Measurements from ENCODE around the gene ITGAV.
A peak's percentile ranks its signal among the peaks of the same experiment; 100 is the strongest.

The ITGAV gene

DNA sequence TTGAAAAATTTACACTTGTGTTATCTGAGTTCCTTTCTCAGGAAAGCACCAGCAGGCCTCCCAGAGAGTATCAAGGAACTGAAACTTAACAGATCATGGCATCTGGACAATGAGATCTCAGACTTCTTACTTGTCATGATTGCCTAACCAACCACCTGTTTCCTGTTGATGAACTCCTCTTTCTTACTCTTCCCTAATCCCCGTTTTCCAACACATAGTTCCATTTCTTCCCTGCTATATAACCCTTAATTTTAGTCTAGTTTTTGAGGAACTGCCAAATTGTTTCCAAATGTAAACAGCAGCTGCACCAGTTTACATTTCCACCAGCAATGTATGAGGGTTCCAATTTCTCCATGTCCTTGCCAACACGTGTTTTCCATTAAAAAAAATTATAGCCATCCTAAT, 98.0 kb downstream of the ITGAV start:
- peak; percentile 93 for DNase-seq

DNA sequence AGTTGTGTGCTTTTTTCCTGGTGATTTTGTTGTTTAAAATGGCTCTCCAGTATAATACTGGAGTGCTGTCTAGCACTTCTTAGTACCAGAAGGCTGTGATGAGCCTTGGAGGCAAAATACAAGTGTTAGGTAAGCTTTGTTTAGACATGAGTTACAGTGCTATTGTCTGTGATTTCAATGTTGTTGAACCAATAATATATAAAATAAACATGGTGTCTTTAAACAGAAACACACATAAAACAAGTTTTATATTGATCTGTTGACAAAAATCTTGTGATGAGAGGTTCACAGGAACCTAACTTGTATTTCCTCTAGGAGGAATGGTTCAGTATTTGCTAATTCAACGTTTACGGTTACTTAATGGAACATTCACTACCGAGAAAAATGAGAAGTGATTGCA, 99.0 kb downstream of the ITGAV start:
- DNase-seq = no peak

DNA sequence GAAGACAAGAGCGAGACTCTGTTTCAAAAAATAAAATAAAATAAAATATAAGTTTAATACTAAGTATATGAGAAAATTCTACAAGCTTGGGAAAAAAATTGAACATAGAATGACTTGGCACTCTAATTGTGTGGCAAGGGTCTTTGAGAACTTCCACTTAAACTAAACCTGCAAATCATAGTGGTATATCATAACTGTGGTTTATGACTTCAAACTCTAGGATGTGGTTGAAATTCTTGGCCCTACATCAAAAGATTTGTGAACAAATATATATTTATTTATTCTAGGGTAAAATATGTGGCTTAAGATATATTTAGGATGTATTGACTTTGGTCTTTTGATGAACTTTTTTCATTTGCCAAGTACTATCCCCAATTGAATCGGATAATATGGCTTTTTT, 100.9 kb downstream of the ITGAV start:
- DNase-seq = no peak

DNA sequence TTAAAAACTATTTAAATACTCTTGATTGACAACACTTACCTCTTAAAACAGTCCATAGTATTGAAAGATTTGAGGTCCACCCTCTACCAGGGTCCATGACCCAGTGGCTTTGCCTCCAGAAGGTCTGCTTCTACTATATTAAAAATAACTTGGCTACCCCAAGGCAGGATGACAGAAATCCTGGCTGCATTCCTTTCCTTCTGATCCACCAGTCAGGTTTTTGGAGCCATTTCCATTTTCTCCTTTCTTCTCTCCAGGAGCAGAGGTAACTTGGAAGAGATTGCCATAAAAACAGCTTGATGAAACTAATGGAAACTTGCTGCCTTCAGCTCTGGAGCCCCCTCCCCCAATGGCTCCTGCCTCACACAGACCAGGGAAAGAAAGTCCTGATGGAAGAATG, 101.4 kb downstream of the ITGAV start:
- DNase-seq = no peak

DNA sequence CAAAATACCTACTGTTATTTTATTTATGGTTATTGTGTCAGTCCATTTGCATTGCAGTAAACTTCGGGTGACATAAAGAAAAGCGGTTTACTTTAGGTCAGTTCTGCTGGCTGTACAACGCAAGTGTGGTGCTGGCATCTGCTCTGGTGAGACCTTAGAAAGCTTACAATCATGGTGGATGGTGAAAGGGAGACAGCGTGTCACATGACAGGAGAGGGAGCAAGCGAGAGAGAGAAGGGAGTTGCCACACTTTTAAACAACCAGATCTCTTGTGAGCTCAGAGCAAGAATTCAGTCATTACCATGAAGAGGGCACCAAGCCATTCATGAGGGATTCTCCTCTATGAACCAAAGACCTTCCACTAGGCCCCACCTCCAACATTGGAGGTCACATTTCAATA, 102.0 kb downstream of the ITGAV start:
- no peak for DNase-seq

DNA sequence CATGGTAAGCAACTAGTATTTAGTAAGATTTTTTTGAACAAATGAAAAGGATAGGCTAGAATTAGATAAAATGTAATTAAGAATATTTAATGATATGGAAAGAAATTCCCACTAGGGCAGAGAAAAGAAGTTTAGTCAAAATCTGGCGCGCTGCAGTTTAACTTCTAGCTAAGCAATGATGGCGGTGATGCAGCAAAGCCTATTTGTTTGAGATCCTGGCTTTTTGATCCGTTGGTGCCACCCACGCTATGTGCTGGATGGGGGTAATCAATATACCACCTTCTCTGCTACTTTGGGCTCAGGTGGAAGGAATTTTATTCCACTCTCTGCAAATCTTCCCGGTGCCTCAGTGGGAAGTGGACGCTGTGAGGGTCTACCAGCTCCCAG, 103.6 kb downstream of the ITGAV start:
- no peak for DNase-seq

DNA sequence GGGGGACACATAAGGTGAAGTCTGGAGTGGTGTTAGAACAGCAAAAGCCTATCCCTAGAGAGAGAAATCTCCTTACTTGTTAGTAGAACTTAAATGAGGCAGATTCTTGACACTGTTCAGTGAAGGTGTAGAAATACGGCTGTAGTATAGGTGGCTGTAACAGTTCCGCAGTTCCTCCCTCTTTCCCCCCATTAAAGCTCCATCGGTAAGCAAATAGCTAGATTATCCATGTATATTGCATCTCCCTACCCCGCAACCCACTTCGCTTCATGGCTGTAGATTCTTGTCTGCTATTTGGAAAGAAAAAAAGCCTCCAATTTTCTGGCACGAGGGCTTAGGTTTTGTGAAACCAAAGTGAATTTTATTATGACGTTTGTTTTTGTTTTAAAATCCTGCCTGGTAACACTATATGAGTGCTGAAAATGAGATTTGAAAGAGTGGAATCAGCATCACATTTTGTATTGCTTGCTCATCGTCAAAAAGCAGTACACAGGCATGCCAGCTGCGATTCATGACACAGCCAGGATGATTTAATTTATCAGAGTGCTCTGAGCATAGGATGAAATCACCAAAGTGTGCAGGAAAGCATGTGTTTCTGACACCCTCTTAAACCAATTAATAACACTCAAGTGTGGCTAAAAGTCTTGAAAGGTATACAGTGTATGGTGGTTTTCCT, 105.4 kb downstream of the ITGAV start:
- no peak for DNase-seq

DNA sequence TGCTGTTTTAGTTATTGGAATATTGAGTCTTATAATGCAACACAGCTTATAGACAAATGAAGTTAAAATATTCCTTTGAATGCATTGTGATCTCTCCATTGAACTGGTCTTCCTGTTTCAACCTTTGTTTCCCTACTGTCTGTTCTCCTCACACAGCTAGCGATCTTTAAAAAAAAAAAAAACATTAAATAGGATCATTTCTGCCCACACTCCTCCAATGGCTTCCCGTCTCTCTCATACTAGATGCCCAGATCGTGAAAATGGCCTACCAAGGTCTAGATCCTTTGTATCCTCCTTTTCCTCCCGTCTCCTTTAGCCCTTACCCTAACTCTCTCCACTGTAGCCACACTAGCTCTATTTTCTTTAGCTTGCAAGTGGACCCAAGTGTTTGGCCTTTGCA, 106.4 kb downstream of the ITGAV start:
- no peak for DNase-seq

DNA sequence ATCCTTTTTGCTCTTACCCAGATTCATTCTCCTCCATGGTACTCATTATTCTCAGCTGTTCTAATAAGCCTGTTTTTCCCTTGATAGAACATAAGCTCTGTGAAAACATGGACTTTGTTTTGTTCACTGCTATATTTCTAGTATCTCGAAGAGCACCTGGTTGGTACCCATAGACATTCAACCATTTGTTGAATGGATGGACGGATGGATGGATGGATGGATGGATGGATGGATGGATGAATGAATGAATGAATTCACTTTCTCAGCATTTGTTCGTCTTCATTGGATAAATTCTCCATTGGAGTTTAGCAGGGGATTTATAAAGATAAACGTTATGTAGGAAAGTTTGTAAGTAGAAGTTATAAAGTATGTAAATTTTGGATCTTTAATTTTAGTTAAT, 106.9 kb downstream of the ITGAV start:
- DNase-seq = no peak

DNA sequence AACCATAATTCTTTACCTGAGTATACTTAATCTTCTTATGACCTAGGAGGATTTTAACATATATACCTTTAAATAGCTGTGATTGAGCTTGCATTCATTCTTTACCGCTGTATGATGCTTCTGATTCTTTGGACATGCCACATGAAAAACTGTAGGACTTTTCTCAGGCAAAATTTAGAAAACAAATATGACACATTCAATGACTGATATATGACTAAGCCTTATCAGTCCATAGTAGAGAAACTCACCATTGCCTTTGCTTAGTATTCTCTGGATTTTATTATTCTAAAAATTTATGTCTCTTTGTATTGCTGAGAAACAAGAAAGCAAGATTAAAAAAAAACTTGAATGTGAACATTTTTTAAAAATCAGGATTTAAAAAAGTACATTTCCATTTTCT, 107.7 kb downstream of the ITGAV start:
- DNase-seq = no peak

DNA sequence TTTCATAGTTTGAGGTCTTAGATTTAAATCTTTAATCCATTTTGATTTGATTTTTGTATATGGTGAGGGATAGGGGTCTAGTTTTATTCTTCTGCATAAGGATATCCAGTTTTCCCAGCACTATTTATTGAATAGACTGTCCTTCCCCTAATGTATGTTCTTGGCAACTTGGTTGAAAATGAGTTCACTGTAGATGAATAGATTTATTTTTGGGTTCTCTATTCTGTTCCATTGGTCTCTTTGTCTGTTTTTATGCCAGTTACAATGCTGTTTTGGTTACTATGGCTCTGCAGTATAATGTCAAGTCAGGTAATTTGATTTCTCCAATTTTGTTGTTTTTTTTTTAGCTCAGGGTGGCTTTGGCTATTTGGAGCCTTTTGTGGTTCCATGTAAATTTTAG, 109.9 kb downstream of the ITGAV start:
- no peak for DNase-seq

DNA sequence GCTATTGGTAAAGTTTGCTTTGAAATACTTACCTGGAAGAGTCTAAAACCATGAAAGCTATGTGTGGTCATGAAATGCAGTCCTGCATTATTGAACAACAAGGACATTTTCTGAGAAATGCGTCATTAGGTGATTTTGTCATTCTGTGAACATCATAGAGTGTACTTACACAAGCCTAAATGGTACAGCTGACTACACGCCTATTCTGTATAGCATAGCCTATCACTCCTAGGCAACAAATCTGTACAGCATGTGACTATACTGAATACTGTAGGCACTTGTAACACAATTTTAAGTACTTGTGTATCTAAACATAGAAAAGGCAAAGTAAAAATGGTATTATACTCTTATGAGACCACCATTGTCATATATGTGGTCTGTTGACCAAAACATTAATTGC, 112.2 kb downstream of the ITGAV start:
- DNase-seq = no peak

DNA sequence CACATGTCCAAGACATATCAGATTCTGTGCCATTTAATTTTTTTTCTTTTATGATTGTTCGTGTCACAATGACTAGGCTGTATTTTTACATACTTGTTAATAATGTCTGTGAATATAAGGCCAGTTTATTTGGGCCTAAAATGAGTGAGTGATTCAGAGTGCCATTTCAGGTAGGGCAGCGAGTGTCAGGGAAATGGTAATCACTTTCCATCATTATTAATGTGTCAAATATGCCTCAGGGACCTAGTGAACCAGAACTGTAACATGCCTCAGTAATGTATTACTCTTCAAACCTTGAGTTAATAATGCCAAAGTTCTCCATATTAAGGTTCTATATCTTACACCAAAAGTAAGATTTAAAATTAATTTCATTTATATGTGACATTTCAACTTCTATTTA, 112.6 kb downstream of the ITGAV start:
- DNase-seq = no peak

DNA sequence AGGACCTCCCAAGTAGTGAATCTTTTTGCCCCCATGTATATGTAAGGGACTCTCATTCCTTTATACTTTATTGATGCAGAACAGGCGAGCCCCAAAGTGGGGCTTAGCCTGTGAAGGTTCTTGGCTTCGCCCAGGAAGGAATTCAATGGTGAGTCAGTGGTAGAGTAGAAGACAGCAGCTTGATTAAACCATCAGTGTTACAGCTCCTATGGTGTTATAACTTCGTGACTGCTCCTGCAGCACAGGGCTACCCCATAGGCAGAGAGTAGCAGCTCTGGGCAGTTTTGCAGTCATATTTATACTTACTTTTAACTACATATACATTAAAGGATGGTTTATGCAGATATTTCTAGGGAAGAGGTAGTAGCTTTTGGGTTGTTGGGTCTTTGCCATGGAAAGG, 115.0 kb downstream of the ITGAV start:
- DNase-seq = no peak

DNA sequence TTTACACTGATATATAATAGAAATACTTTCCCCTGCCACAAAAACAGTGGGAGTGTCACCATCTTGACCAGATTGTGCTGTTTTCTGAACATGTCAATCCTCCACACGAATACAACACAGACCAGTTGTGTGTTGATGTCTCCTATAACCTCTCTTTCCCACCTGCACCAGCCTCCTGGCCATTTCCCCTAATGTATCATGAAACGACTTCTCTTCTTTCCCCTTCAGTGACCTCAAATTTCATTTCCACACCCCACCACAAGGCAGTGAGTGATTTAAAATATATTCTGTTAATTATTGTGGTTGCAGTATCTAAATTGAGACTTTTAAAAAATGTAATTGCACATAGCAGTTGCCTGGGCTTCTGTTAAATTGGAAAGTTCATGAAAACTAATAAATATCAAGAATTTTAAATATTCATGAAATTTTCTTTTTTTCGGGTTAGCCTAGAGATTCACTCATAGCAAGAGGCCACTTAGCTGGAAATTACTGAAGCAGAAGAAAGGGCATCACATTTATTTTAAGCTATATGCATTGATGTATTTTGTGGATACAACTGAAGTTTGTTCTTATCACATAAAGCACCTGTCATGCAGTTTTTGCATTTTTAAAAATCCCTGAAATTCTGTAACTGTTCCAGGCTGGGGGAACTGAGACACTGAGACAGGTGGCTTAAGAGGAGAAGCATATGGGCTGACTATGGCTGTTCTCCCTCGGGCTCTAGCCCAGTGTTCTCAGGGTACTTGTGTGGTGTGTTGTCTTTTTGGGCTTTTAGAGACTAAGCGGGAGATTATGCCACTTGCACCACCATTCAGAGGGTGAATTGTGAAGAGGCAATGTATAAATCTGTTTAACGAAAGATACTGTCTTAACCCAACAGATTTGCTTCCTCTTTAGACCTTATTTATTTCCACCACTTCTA, 119.9 kb downstream of the ITGAV start:
- DNase-seq = no peak

DNA sequence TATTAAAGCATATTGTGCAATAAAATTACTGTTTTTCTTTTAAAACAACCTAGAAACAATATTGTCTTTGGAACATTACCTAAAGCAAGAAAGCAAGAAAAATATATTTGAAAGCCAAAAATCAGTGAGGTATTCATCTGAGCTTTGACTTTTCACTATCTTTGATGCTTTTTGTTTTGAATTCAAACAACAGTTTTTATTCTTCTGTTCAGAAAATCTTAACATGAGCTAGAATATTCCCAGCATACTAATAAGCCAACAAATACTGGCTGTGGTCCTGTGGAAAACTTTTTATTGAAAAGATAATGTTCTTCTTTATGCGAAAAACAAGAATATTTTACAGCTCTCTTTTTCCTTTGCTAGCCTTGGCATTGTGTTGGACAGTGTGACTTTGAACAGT, 123.8 kb downstream of the ITGAV start:
- no peak for DNase-seq

DNA sequence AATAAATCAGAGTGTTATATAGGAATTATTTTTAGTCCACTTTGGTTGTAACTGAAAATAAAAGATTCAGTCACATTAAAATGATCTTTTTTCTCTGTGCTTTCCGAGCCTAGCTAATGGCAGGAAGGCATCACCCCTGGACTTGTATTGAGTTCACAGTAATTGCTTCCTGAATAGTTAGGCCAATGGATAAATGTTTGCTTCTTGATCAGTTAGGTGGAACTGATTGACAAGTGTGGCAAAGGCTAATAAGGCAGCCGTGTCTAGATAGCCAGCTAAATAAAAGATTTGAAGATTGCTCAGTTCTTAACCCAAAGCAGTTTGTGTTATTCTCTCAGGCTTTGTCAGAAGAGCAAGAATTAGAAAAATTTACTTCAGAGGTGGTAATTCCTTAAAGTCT, 124.8 kb downstream of the ITGAV start:
- no peak for DNase-seq

DNA sequence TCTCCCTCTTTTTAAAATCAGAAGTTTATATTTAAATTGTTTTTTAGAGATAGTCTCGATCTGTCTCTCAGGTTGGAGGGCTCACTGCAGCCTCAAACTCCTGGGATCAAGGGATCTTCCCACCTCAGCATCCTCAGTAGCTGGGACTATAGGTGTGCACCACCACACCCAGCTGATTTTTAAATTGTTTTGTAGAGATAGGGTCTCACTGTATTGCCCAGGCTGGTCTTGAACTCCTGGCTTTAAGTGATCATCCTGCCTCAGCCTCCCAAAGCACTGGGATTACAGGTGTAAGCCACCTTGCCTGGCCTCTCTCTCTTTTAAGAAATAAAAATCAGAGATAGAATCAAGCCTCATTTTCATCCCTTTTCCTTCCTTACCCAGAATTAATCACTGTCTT, 126.1 kb downstream of the ITGAV start:
- DNase-seq = no peak

DNA sequence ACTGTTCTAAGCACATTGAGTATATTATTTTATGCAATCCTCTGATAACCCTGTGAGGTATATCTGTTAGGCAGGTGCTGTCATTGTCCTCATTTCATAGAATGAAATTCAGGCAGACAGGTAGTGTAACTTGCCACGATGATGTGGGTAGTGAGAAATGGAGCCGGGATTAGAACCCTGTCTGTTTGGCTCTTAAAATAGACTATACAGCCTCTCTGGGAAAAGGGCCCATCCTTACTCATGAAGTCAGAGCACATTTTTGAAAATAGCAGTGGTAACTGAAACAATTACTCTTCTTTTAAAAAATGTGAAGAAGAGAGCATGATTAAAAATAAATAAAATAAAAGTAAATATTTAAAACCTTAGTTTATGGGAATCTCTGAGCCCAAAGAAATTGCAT, 127.0 kb downstream of the ITGAV start:
- no peak for DNase-seq

DNA sequence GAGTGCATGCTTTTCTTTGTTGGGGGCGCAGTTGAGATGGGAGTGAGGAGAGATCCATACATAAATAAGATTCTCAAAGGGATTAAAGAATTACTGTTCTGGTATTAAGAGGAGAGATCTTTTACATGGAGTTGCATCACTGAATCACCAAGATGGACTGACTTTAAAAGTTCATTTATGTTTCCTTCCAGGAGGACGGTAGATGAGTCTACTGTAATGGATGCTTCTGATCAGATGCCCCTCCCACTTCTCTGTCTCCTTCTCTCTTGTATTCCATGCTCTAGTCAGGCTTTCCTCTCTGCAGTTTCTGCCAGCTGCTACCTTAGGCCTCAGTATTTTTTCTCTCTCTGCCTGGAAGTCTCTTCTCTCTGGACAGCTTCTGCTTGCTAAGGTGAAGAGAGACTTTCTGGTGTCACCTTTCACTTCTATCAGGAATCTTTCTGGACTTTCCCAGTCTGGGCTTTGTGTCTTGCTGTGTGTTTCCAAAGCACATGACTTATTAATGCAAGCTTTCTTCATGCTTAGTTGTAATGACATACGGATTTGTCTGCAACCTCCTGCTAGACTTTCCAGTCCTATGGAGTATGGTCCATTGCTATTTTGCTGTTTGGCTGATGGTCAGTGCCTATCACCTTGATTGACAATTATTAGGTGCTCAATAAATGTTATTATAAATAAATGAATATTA, 127.6 kb downstream of the ITGAV start:
- no peak for DNase-seq

DNA sequence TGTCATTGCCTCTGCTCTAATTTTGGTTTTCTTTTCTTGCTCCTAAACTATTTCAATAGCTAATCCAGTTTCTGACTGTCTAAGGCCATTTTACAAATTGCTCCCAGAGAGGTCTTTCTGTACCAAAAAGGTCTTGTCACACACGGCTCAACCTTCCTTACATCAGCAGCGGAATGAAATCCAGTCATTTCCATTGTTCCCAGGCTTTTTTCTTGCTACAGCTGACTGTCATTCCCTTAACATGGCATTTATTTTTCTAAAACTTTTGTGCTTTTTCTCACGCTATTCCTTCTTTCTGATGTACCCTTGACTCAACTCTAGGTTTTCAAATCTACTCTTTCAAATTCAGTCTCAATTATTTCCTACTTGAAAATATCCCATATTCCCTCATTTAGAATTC, 128.3 kb downstream of the ITGAV start:
- no peak for DNase-seq

DNA sequence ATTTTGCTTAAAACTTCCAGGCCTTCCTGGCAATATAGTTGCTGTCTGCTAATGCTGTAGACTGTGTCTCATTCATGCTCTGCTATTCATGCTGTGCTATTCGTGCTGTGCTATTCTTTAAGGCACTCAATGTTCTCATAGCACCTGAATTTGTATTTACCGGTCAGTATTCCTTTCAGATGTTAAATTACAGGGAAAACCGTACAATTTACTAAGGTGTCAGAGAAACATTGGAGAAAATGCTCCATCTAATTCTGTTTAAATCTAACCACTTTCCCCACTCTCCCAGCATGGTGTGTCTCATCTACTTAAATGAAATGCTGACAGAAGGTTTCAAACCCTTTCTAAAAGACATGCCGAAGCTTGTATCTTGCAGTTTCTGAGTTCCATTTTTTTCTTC, 129.0 kb downstream of the ITGAV start:
- DNase-seq = no peak

DNA sequence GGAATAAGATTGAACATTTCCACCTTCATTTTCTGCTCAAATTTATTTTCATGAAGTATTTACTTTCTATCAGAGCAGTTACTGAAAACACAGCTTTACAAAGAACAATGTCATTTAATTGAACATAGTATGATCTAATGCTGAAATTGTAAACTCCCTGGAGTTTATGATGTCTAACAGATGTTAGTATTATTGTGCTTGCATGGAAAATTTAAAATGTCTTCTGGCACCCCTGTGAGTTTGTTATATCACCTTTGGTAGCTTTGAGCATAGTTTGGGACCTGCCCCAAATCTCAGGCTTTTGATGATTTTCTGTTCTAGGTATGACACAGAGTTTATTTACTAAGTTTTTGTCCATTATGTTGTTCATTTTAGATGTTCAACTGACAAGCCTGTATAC, 132.1 kb downstream of the ITGAV start:
- DNase-seq = no peak

DNA sequence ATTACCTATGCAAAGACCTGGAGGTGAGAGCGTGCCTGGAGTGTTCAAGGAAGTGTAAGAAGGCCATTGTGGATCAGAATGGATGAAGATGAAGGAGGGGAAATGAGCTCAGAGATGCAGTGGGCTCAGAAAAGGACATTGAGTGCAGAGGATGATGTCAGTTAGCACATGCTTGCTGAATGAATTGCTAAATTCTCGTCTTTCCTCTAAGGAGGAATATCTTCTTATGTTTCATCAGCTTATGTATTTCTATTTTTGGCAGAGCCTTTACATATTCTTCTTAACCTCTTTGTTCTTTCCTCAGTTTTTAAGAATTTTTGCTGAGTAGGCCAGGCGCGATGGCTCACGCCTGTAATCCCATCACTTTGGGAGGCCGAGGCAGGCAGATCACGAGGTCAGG, 134.9 kb downstream of the ITGAV start:
- DNase-seq = no peak
